Activated T-helper 17 cell treated with anti-CD3 and anti-CD28 coated beads, Interleukin-2, amount 50 U/mL, for 72 hours (primary cell): ENCODE data around the gene PPP1R13L. TPM values are rescaled to one million over a fixed set of nuclear protein-coding genes. Genes with fewer than 3 reads are reported as not detected.
A peak's percentile ranks its signal among the peaks of the same experiment; 100 is the strongest.

Experiments
- ATAC-seq: fragments of 150-1000 bp; cut with Tn5 transposase; replicated peaks from 2 replicates; pipeline ENCODE4 v1.10.0; 2021; ENCODE audit warnings: mild to moderate bottlenecking, moderate library complexity
- H3K27ac Mint-ChIP-seq: one replicate; pipeline ENCODE4 v1.8.0; 2022; ENCODE audit warnings: mixed read lengths
- H3K27me3 Mint-ChIP-seq: one replicate; pipeline ENCODE4 v1.8.0; 2022; ENCODE audit warnings: mixed read lengths
- H3K36me3 Mint-ChIP-seq: one replicate; pipeline ENCODE4 v1.8.0; 2022; ENCODE audit warnings: low read depth, mild to moderate bottlenecking, mixed read lengths
- H3K4me1 Mint-ChIP-seq: one replicate; pipeline ENCODE4 v1.8.0; 2022; ENCODE audit warnings: mixed read lengths
- H3K4me3 Mint-ChIP-seq: one replicate; pipeline ENCODE4 v1.8.0; 2022; ENCODE audit warnings: mild to moderate bottlenecking, mixed read lengths
- H3K9me3 Mint-ChIP-seq: one replicate; pipeline ENCODE4 v1.8.0; 2022; ENCODE audit warnings: mixed read lengths
- total RNA-seq, 2 donors: library from RNA; stranded (reverse); gene quantifications; one replicate each; pipeline ENCODE4 v1.2.3, GENCODE V29; 2022

PPP1R13L gene
- total RNA-seq, 2 donors from 2014 or later, result 21.0 to 66.8 TPM

DNA sequence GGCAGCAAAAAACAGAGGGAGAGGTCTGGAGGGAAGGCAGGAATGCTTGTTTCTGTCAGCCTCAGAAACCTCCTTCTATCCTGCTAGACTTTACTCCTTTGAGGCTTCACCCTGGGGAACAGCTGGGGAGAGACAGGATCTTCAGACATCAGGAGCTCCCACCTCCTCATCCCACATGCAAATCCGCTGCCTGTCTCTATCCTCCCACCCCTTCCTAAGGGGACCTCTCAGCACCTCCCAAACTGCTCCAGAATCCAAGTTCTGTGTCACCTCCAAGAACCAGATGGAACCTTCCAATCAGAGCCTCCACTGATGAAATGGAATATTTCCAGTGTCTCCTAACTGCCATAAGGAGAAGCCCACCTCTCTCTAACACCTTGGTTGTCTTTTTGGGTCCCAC is 24.8 kb downstream of the PPP1R13L start:
- no peak for ATAC-seq
- H3K4me3 Mint-ChIP-seq, result no peak overlapping the region
- H3K4me1 Mint-ChIP-seq, result no peaks in the 10 kb centered on the region
- H3K27me3 Mint-ChIP-seq, result peaks cover 7% of the 10 kb centered on the region
- H3K9me3 Mint-ChIP-seq, result no peaks in the 10 kb centered on the region
- no peak overlapping the region for H3K27ac Mint-ChIP-seq
- H3K36me3 Mint-ChIP-seq, result no peaks in the 10 kb centered on the region

- ATAC-seq, result no peak
- Mint-ChIP-seq H3K27ac (no peak overlapping the region), H3K9me3 (no peaks in the 10 kb centered on the region)
Measured at GRCh38 chr19:45376045-45376724, 28.7 kb downstream of the PPP1R13L start.

DNA sequence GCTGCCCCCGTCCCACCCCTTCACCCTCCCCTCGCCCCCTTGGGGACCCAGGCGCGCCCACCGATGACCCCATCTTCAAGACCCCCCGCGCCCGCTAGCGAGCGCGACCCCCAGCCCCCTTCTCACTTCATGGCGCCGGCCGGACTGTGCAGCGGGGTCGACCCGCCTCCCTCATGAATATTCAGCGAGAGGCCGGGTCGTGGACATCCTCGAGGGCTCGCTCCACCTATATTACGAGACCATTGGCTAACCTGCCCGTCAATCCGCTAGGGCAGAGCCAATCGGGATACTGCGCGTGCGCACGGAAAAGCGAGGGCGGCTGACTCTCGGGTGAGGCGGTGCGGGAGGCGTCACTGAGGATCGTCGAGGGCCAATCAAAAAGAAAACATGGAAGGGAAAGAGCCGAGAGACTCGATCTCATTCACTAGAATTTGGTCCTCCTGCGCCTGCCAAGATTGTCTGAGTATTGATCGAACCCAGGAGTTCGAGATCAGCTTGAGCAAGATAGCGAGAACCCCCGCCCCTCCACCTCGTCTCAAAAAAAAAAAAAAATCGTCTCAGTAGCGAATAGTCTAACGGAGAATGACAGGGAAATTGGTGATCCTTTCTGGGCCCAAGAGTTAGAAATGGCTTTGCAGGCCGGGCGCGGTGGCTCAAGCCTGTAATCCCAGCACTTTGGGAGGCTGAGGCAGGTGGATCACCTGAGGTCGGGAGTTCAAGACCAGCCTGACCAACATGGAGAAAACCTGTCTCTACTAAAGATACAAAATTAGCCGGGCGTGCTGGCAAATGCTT is 34.3 kb downstream of the PPP1R13L start, which contains the start of gene ERCC2:
TSS of gene ERCC2 (minus strand) at position 164 of the 795 bp plus-strand sequence. CDS start at position 131, 33 bp downstream.
- Mint-ChIP-seq H3K4me3 (peak within 1 kb of the TSS; percentile 84), H3K27me3 (no peaks in the 10 kb centered on the region), H3K4me1 (peaks cover 4% of the 10 kb centered on the region), H3K9me3 (no peaks in the 10 kb centered on the region), H3K36me3 (no peaks in the 10 kb centered on the region), H3K27ac (peak within 1 kb of the TSS; percentile 90)
- ATAC-seq, result peak; percentile 100

More at GRCh38 chr19:45376045-45376724, 28.7 kb downstream of the PPP1R13L start:
- H3K27me3 Mint-ChIP-seq, result no peaks in the 10 kb centered on the region
- peak overlapping the region; percentile 15 for H3K4me3 Mint-ChIP-seq
- H3K4me1 Mint-ChIP-seq, result no peaks in the 10 kb centered on the region
- no peaks in the 10 kb centered on the region for H3K36me3 Mint-ChIP-seq

- Mint-ChIP-seq H3K4me1 (peaks cover 4% of the 10 kb centered on the region), H3K9me3 (no peaks in the 10 kb centered on the region), H3K4me3 (peak overlapping the region; percentile 51), H3K27me3 (no peaks in the 10 kb centered on the region), H3K36me3 (no peaks in the 10 kb centered on the region), H3K27ac (no peak overlapping the region)
- no peak for ATAC-seq
Measured at GRCh38 chr19:45368737-45369340, 36.0 kb downstream of the PPP1R13L start.

DNA sequence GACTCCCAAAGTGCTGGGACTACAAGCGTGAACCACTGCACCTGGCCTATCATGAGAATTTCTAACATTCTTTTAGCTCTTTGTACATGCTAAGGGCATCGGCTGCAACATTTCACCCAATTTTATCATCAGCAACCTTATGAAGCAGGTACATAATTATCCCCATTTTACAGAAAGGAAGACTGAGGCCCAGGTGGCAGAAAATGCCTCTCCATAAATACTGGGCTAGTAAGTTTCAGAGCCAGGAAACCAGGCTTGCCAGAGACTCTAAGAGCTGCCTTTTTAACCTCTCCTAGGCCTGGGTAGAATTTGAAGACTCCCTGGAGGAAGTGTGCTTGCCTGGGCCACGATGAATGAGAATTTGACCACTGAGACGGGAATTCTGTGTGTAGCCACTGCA is 36.7 kb downstream of the PPP1R13L start:
- ATAC-seq, result no peak
- H3K4me3 Mint-ChIP-seq, result no peak overlapping the region

GRCh38 chr19:45364696-45365095 is 40.2 kb downstream of the PPP1R13L start:
- no peak overlapping the region for H3K4me3 Mint-ChIP-seq
- no peaks in the 10 kb centered on the region for H3K27me3 Mint-ChIP-seq
- no peak overlapping the region for H3K27ac Mint-ChIP-seq
- H3K36me3 Mint-ChIP-seq, result peaks cover 14% of the 10 kb centered on the region
- H3K4me1 Mint-ChIP-seq, result peaks cover 4% of the 10 kb centered on the region
- no peaks in the 10 kb centered on the region for H3K9me3 Mint-ChIP-seq
- no peak for ATAC-seq

More for the DNA sequence above, 36.7 kb downstream of the PPP1R13L start:
- no peaks in the 10 kb centered on the region for H3K9me3 Mint-ChIP-seq
- H3K36me3 Mint-ChIP-seq, result no peaks in the 10 kb centered on the region
- H3K4me1 Mint-ChIP-seq, result peaks cover 4% of the 10 kb centered on the region
- H3K27ac Mint-ChIP-seq, result peak overlapping the region; percentile 7
- H3K27me3 Mint-ChIP-seq, result no peaks in the 10 kb centered on the region

GRCh38 chr19:45363861-45364459 is 40.9 kb downstream of the PPP1R13L start:
- Mint-ChIP-seq H3K36me3 (peaks cover 20% of the 10 kb centered on the region), H3K4me1 (peaks cover 2% of the 10 kb centered on the region), H3K4me3 (no peak overlapping the region), H3K27ac (no peak overlapping the region), H3K27me3 (no peaks in the 10 kb centered on the region), H3K9me3 (no peaks in the 10 kb centered on the region)
- ATAC-seq, result no peak

GRCh38 chr19:45362291-45362690 is 42.6 kb downstream of the PPP1R13L start:
- ATAC-seq, result no peak
- peaks cover 31% of the 10 kb centered on the region for H3K36me3 Mint-ChIP-seq
- no peaks in the 10 kb centered on the region for H3K27me3 Mint-ChIP-seq
- H3K4me1 Mint-ChIP-seq, result no peaks in the 10 kb centered on the region
- no peaks in the 10 kb centered on the region for H3K9me3 Mint-ChIP-seq
- H3K4me3 Mint-ChIP-seq, result no peak overlapping the region
- no peak overlapping the region for H3K27ac Mint-ChIP-seq

- ATAC-seq, result no peak
- H3K36me3 Mint-ChIP-seq, result peaks cover 31% of the 10 kb centered on the region
- H3K27ac Mint-ChIP-seq, result no peak overlapping the region
- no peaks in the 10 kb centered on the region for H3K4me1 Mint-ChIP-seq
- no peaks in the 10 kb centered on the region for H3K9me3 Mint-ChIP-seq
- H3K4me3 Mint-ChIP-seq, result no peak overlapping the region
- H3K27me3 Mint-ChIP-seq, result no peaks in the 10 kb centered on the region
Measured at GRCh38 chr19:45361608-45362007, 43.3 kb downstream of the PPP1R13L start.

GRCh38 chr19:45358213-45358792 is 46.6 kb downstream of the PPP1R13L start:
- Mint-ChIP-seq H3K4me3 (no peak overlapping the region), H3K27ac (peak overlapping the region; percentile 45), H3K9me3 (no peaks in the 10 kb centered on the region), H3K36me3 (peaks cover 31% of the 10 kb centered on the region), H3K4me1 (no peaks in the 10 kb centered on the region), H3K27me3 (no peaks in the 10 kb centered on the region)
- ATAC-seq, result no peak

GRCh38 chr19:45357445-45357783 is 47.5 kb downstream of the PPP1R13L start:
- H3K9me3 Mint-ChIP-seq, result no peaks in the 10 kb centered on the region

GRCh38 chr19:45356760-45357444 is 48.0 kb downstream of the PPP1R13L start:
- no peak for ATAC-seq
- no peak overlapping the region for H3K4me3 Mint-ChIP-seq
- H3K36me3 Mint-ChIP-seq, result peaks cover 26% of the 10 kb centered on the region
- no peaks in the 10 kb centered on the region for H3K27me3 Mint-ChIP-seq
- no peaks in the 10 kb centered on the region for H3K9me3 Mint-ChIP-seq
- H3K27ac Mint-ChIP-seq, result no peak overlapping the region
- H3K4me1 Mint-ChIP-seq, result no peaks in the 10 kb centered on the region

More at GRCh38 chr19:45357445-45357783, 47.5 kb downstream of the PPP1R13L start:
- Mint-ChIP-seq H3K4me3 (no peak overlapping the region), H3K27ac (no peak overlapping the region), H3K4me1 (no peaks in the 10 kb centered on the region), H3K27me3 (no peaks in the 10 kb centered on the region), H3K36me3 (peaks cover 31% of the 10 kb centered on the region)
- ATAC-seq, result no peak

DNA sequence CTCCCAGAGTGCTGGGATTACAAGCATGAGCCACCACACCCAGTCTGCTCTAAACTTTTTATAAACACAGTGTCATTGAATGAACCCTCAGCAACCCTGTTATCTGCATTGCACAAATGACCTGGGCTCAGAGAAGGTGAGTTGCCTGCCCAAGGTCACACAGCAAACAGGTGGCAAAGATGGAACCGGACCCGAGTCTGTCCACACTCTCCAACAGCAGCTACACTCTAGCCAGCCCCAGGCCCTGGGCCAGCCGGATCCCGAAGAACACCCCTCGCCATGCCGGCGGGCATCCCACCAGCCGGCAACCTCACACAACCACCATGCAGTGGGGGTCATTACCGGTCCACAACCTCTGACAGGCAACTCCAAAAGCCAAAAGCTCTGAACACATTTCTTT is 49.0 kb downstream of the PPP1R13L start:
- no peaks in the 10 kb centered on the region for H3K27me3 Mint-ChIP-seq
- no peak overlapping the region for H3K4me3 Mint-ChIP-seq
- no peaks in the 10 kb centered on the region for H3K4me1 Mint-ChIP-seq
- no peaks in the 10 kb centered on the region for H3K9me3 Mint-ChIP-seq
- ATAC-seq, result no peak
- H3K36me3 Mint-ChIP-seq, result peaks cover 19% of the 10 kb centered on the region
- no peak overlapping the region for H3K27ac Mint-ChIP-seq

DNA sequence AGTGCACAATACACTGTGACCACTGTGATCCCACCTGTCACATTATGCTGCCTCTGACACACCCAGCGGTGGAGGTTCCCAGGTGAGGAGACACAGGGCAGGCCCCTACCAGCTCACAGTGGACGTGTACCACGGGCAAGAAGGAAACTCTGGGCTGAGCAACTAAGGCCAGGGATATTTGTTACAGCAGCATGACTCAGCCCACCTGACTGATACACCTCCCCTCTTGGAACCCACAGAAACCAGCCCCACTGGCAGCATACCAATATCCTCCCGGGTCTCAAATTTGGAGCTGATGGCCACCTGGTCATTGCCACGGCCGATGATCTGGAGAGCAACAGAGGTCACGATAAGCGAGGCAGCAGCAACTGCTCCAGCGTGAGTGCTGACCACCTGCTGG is 49.5 kb downstream of the PPP1R13L start:
- H3K4me3 Mint-ChIP-seq, result no peak overlapping the region
- no peaks in the 10 kb centered on the region for H3K4me1 Mint-ChIP-seq
- no peak overlapping the region for H3K27ac Mint-ChIP-seq
- H3K9me3 Mint-ChIP-seq, result no peaks in the 10 kb centered on the region
- peaks cover 17% of the 10 kb centered on the region for H3K36me3 Mint-ChIP-seq
- ATAC-seq, result no peak
- H3K27me3 Mint-ChIP-seq, result no peaks in the 10 kb centered on the region
